Activated effector memory CD4-positive, alpha-beta T cell treated with anti-CD3 and anti-CD28 coated beads, Interleukin-2, amount 50 U/mL, for 16 hours (primary cell): Measurements from ENCODE around the gene M1AP.

ENCODE experiments used
- DNase-seq: peaks from one replicate; pipeline ENCODE4 v3.0.0-alpha.2; 2020

Gene M1AP

GRCh38 chr2:74516650-74517049 lies 131.5 kb downstream of the M1AP start:
- peak; percentile 27 for DNase-seq

GRCh38 chr2:74515981-74516633 lies 132.0 kb downstream of the M1AP start:
- peak; percentile 92 for DNase-seq

- DNase-seq = no peak
These were observed 132.7 kb downstream of the M1AP start for GRCh38 chr2:74515271-74515980.

- peak; percentile 63 for DNase-seq
These were observed 133.5 kb downstream of the M1AP start, which contains the start of gene TLX2 for GRCh38 chr2:74514368-74515270. TLX2 (plus strand) TSS chr2:74514450; CDS start chr2:74514807, 357 bp downstream.

GRCh38 chr2:74513605-74514367 lies 134.3 kb downstream of the M1AP start:
- peak; percentile 73 for DNase-seq

GRCh38 chr2:74512744-74513604 lies 135.2 kb downstream of the M1AP start:
- DNase-seq = no peak

- DNase-seq = peak; percentile 25
These were observed 136.8 kb downstream of the M1AP start for GRCh38 chr2:74511104-74511989.

GRCh38 chr2:74510272-74510671 lies 137.9 kb downstream of the M1AP start:
- DNase-seq = no peak

- DNase-seq = no peak
These were observed 140.1 kb downstream of the M1AP start for GRCh38 chr2:74507926-74508520.
